Fibroblast of mammary gland (primary cell): ENCODE results near the gene PIEZO1.

Source experiments
- DNase-seq: peaks from one replicate; pipeline ENCODE4 v3.0.0-alpha.2; 2010; ENCODE audit warnings: low read depth
- H3K4me3 ChIP-seq: 2 replicates; pipeline ENCODE4 v1.5.1; 2011; ENCODE audit warnings: low read depth, mild to moderate bottlenecking, low read length, moderate library complexity; ENCODE audit not compliant: control insufficient read depth
- CTCF ChIP-seq: conservative IDR thresholded peaks from 2 replicates; pipeline ENCODE4 v1.5.1; 2011; ENCODE audit warnings: low read depth, low read length, inconsistent platforms; ENCODE audit not compliant: control insufficient read depth, insufficient read depth

Gene PIEZO1

GRCh38 chr16:88736496-88736895, 48.5 kb downstream of the PIEZO1 start:
- no peak for DNase-seq
- TF ChIP-seq CTCF: no peak
- H3K4me3 ChIP-seq: no peak overlapping the region

GRCh38 chr16:88736088-88736487, 48.9 kb downstream of the PIEZO1 start:
- no peak for TF ChIP-seq CTCF
- no peak overlapping the region for H3K4me3 ChIP-seq
- DNase-seq: no peak

- no peak for DNase-seq
- TF ChIP-seq CTCF: no peak
Measured at GRCh38 chr16:88735616-88736015, 49.4 kb downstream of the PIEZO1 start.

GRCh38 chr16:88735121-88735520, 49.9 kb downstream of the PIEZO1 start:
- no peak overlapping the region for H3K4me3 ChIP-seq
- TF ChIP-seq CTCF: no peak
- DNase-seq: no peak

More at GRCh38 chr16:88735616-88736015, 49.4 kb downstream of the PIEZO1 start:
- H3K4me3 ChIP-seq: no peak overlapping the region

- no peak overlapping the region for H3K4me3 ChIP-seq
- DNase-seq: no peak
- no peak for TF ChIP-seq CTCF
Measured at GRCh38 chr16:88734361-88734728, 50.7 kb downstream of the PIEZO1 start.

GRCh38 chr16:88733630-88734360, 51.2 kb downstream of the PIEZO1 start:
- H3K4me3 ChIP-seq: no peak overlapping the region
- no peak for TF ChIP-seq CTCF
- DNase-seq: no peak

GRCh38 chr16:88732961-88733294, 52.1 kb downstream of the PIEZO1 start:
- no peak for DNase-seq
- TF ChIP-seq CTCF: no peak
- H3K4me3 ChIP-seq: no peak overlapping the region
